GM21576 (cell line): ENCODE data around the gene ZIC4.

Experiments used
- ATAC-seq: cut with Tn5 transposase; IDR thresholded peaks from one replicate; pipeline ENCODE4 v1.9.1; 2021; ENCODE audit warnings: mild to moderate bottlenecking, moderate library complexity; ENCODE audit not compliant: unreplicated experiment

Gene ZIC4

DNA sequence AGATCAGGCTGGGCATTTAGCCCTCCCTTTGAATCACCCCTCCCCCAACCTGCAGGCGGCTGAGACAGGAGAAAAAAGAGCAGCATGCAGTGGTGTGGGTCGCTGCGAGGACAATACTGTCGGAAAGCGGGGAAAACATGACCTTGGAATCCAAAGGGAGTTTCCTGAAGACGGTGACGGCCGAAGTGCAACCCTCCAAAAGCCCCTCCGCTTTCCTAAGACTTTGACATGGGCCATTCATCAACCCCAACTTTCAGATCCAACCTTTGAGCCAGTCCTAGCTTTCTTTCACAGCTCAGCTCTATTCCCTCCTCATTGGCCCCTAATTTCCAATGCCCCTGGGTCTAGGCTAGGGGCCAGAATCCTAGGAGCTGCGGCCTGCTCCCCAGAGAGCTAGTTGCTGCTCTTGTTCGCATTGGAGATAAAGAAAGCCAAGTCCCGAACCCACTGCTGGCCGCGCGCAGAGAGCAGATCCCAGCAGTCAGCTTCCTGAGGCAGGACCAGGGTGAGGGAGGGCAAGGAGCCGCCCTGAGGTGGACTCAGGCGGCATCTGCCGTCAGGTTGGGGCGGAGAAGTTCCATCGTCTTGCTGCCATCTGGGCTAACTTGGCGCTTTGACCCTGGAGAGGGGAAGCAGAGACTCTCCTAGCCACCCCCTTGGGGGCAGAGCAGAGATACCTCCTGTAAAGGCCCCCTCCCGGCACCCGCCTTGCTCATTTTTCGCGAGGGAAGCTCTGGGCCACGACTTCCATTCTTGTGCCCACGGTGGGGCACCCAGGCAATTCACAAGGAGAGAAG, 914 bp downstream of the ZIC4 start:
- no peak for ATAC-seq

DNA sequence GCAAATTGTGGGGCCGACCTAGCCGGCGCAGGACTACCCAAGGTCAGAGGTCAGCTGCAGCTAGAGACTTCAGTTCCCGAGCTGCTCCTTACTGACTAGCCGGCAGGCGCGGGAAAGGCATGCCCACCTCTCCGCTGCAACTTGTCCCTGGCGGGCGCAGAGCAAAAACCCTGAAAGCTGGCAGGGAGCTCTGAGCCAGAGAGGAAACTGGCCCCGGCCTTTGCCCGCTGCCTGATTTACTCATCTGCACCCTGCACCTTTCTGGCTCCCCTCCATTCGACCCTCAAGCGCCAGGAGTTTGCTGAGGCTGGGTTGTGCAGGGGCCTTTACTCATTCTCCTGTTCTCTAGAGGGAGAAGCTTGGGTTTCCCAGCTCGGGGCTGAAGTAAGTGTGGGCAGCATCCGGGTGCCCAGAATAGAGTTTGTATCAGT, 1.5 kb downstream of the ZIC4 start:
- no peak for ATAC-seq

- no peak for ATAC-seq
Observed at GRCh38 chr3:147404000-147404799, 2.1 kb downstream of the ZIC4 start.

- no peak for ATAC-seq
Observed at GRCh38 chr3:147403511-147403910, 2.8 kb downstream of the ZIC4 start.

DNA sequence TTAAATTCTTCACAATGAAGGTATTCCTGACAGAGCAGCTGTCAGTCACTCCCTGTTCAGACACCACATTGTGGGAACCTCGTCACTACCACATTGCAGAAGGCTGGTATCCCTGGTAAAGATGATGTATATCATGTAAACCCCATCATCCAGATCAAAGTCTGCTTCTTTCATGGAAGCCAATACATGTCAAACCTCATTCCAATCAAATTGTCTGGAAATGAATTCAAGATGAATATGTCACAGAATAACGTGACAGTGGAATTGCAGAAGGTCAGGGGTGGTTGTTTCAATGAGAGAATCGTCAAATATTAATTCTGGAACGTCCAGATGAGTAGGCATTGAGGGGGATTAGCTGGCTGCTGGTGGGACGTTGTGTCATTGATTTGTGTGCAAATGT, 4.2 kb downstream of the ZIC4 start:
- no peak for ATAC-seq

DNA sequence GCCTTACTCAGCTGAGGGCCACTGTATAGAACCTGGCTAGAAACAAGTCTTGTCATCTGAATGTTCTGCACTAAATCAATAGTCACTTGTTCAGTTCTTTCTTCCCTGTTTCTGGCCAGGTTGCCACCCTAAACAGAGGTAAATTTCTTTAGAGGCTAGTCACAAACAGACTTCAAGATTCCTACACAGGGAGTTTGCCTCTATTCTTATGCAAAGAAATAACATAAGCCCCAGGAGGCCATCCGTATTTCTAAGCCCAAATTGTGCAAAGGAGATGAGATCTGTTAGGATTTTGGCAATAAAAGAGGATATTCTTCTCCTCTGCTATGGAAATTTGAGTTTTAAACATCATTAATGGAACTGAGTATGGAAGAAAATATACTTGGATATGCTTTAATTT, 4.9 kb downstream of the ZIC4 start:
- no peak for ATAC-seq

DNA sequence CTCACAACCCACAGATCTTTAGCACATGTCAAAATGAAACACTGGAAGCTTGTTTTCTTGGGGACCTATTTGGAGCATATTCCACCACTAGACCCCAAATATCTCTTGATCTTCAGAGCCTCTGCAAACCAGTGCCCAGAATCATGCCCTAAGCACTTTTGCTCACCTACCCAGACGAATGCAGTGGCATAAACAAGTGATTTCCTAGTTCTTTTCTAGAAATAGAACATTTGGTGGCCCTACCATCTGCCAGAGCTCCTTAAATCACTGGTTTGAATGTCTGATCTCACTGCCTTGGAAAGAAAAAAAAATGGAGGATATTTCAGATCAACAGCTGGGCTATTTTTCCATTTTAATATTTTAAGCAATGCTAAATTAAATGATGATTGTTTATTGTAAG, 5.3 kb downstream of the ZIC4 start:
- ATAC-seq: no peak

DNA sequence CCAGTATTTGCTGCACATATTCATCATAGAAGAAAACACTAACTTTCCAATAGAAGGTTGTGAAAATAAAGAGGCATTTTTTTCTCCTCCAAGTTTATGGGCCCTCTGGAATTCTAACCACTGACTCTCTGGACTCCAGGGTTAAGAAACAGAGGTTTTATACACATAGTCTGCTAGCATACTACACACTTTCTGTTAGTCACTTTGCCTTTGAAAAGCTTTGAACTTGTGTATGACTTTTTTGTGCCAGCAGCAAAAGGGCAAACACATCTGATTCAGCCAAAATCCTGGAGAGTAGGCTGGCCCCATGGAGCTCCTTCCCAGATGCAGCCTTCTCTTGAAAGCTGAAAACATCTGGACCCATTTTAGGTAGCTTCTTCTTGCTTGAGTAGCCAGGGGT, 6.2 kb downstream of the ZIC4 start:
- ATAC-seq: no peak

- ATAC-seq: no peak
Observed at GRCh38 chr3:147398813-147399534, 7.4 kb downstream of the ZIC4 start.

DNA sequence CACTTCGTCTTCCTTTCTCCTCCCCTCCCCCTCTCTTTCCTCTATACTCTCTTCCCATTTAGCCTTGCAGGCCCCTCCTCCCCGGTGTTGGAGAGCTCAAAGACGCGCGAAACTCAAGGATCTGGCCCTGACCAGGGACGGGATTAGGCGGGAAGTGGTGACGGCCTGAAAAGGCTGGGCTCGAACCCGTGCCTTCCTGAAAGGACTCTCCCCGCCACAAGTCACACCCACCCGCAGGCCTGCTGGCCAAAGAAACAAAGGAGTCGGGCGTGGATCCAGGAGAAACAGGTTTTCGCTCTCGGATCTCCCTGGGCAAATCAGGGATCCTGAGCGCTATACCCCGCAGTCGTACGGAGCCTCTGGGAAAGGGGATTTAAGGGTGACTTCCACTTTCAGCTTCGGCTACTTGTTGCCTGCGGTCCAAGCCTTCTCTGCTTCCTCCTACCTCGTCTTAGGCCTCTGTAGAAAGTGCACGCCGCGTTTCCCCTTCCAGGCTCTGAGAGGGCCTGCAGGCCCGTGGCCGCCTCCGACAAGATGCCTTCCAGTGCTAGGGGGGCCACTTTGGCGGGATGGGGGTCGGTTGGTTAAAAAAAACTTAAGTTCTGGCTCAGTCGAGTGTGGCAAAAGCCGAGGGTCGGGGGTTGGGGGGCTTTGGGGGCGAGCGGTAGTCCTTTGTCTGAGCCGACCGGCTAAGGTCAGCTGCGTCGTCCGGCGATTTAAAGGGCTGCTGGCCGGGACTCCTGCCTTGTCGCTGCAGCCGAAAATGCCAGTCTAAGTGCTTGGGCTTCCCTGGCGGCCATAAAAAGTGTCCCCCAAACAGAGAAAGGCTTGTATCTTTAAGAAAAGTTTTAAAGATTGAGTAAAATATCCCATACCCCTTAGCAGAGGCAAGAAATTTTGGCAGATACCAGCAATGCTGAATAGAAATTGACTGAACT, 8.2 kb downstream of the ZIC4 start:
- no peak for ATAC-seq

GRCh38 chr3:147397155-147397874, 9.0 kb downstream of the ZIC4 start:
- ATAC-seq: no peak

GRCh38 chr3:147396712-147397046, 9.7 kb downstream of the ZIC4 start:
- ATAC-seq: no peak

- ATAC-seq: no peak
Observed at GRCh38 chr3:147395899-147396711, 10.2 kb downstream of the ZIC4 start.

- ATAC-seq: no peak
Observed at GRCh38 chr3:147394884-147395225, 11.5 kb downstream of the ZIC4 start.

- no peak for ATAC-seq
Observed at GRCh38 chr3:147393943-147394883, 12.1 kb downstream of the ZIC4 start.

- no peak for ATAC-seq
Observed at GRCh38 chr3:147393261-147393942, 12.9 kb downstream of the ZIC4 start.

- ATAC-seq: no peak
Observed at GRCh38 chr3:147392625-147392946, 13.8 kb downstream of the ZIC4 start.
